PC-3 (cell line): ENCODE measurements around the gene NAIP.
"Not testable (repeated sequence)": the region's sequence is repeated elsewhere in the genome, so short reads cannot be mapped to it uniquely, and the experiment has no call there.

Experiments
- EZH2 ChIP-seq: fragments of 300-600 bp; sonication (generic); IDR thresholded peaks from one replicate; pipeline ENCODE4 v1.6.1; 2017; ENCODE audit warnings: antibody characterized with exemption, mild to moderate bottlenecking, low read length; ENCODE audit not compliant: unreplicated experiment
- TF ChIP-seq, protein P1 (sequence below): fragments of 300-600 bp; sonication (generic); conservative IDR thresholded peaks from 2 replicates; pipeline ENCODE4 v1.5.1; 2017; ENCODE audit warnings: antibody characterized with exemption, low read depth, mild to moderate bottlenecking, low read length

DNA sequence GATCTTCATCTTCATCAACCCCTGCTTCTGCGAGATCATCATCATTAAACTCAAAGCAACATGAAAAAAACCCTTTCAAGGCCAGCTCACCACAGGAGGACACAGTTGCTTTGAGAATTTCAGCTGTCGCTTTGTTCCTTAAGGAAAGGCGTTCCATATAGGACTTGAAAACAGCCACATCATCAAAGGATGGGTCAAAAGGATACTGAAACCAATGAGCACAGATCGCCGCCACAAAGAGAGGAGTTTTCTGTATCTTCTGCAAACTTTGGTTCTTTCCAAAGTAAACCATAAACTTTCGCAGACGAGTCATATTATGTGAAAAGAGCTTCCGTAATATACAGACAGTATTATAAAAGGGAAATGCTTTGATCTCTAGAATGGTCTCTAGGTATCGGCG is 40.3 kb downstream of the NAIP start:
- TF ChIP-seq, protein P1, sequence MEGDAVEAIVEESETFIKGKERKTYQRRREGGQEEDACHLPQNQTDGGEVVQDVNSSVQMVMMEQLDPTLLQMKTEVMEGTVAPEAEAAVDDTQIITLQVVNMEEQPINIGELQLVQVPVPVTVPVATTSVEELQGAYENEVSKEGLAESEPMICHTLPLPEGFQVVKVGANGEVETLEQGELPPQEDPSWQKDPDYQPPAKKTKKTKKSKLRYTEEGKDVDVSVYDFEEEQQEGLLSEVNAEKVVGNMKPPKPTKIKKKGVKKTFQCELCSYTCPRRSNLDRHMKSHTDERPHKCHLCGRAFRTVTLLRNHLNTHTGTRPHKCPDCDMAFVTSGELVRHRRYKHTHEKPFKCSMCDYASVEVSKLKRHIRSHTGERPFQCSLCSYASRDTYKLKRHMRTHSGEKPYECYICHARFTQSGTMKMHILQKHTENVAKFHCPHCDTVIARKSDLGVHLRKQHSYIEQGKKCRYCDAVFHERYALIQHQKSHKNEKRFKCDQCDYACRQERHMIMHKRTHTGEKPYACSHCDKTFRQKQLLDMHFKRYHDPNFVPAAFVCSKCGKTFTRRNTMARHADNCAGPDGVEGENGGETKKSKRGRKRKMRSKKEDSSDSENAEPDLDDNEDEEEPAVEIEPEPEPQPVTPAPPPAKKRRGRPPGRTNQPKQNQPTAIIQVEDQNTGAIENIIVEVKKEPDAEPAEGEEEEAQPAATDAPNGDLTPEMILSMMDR = not testable (repeated sequence)
- not testable (repeated sequence) for TF ChIP-seq EZH2
